ENCODE measurements around the gene TUBA1C. TPM values are rescaled to one million over a fixed set of nuclear protein-coding genes. Genes with fewer than 3 reads are reported as not detected.

TUBA1C gene
- total RNA-seq, 1 experiment from 2014 or later: 472 TPM

- BruUV-seq (replicated peaks): no TSS peak
- Mint-ChIP-seq H3K4me1 (ENCODE audit: low read depth, unreplicated experiment) (peaks cover 23% of the 10 kb centered on the region), H3K36me3 (ENCODE audit: insufficient read depth, unreplicated experiment) (peaks cover 11% of the 10 kb centered on the region), H3K27ac (ENCODE audit: unreplicated experiment) (no peak within 1 kb of the TSS), H3K9me3 (ENCODE audit: low read depth, unreplicated experiment) (no peaks in the 10 kb centered on the region), H3K27me3 (ENCODE audit: unreplicated experiment) (peaks cover 27% of the 10 kb centered on the region), H3K4me3 (ENCODE audit: low read depth, unreplicated experiment) (no peak within 1 kb of the TSS)
- CTCF ChIA-PET: interaction anchor here (1.0 kb wide), 1 partner anchor 196 kb away, joined by 5 read pairs; no protein-coding TSS in a partner anchor
- DNase-seq: no peak
- intact Hi-C loops (cut with micrococcal nuclease; ENCODE audit: unreplicated experiment): no loop called here
- TF ChIP-seq, protein P1, sequence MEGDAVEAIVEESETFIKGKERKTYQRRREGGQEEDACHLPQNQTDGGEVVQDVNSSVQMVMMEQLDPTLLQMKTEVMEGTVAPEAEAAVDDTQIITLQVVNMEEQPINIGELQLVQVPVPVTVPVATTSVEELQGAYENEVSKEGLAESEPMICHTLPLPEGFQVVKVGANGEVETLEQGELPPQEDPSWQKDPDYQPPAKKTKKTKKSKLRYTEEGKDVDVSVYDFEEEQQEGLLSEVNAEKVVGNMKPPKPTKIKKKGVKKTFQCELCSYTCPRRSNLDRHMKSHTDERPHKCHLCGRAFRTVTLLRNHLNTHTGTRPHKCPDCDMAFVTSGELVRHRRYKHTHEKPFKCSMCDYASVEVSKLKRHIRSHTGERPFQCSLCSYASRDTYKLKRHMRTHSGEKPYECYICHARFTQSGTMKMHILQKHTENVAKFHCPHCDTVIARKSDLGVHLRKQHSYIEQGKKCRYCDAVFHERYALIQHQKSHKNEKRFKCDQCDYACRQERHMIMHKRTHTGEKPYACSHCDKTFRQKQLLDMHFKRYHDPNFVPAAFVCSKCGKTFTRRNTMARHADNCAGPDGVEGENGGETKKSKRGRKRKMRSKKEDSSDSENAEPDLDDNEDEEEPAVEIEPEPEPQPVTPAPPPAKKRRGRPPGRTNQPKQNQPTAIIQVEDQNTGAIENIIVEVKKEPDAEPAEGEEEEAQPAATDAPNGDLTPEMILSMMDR (IDR thresholded peaks at IDR 0.05; ENCODE audit: unreplicated experiment): no peak
Observed at GRCh38 chr12:49295082-49295936, 30.4 kb downstream of the TUBA1C start, which contains the start of gene PRPH. Gene PRPH, plus strand, starts transcription at chr12:49295147. Its CDS starts 54 bp downstream, at chr12:49295201.

- intact Hi-C loops (cut with micrococcal nuclease; ENCODE audit: unreplicated experiment): no loop called here
- Mint-ChIP-seq H3K27me3 (ENCODE audit: unreplicated experiment) (peaks cover 24% of the 10 kb centered on the region), H3K4me1 (ENCODE audit: low read depth, unreplicated experiment) (peaks cover 23% of the 10 kb centered on the region), H3K4me3 (ENCODE audit: low read depth, unreplicated experiment) (peak overlapping the region; percentile 60), H3K27ac (ENCODE audit: unreplicated experiment) (no peak overlapping the region), H3K9me3 (ENCODE audit: low read depth, unreplicated experiment) (no peaks in the 10 kb centered on the region), H3K36me3 (ENCODE audit: insufficient read depth, unreplicated experiment) (peaks cover 11% of the 10 kb centered on the region)
- DNase-seq: peak; percentile 74
- CTCF ChIA-PET: interaction anchor here (1.2 to 1.6 kb wide), 5 partner anchors 27 to 219 kb away, joined by 3 to 12 read pairs (median 7); partner anchors contain the start of gene TROAP
- TF ChIP-seq, protein P1 (IDR thresholded peaks at IDR 0.05; ENCODE audit: unreplicated experiment): peak; percentile 83
- BruUV-seq (replicated peaks): no TSS peak
Observed at GRCh38 chr12:49296034-49296835, 31.4 kb downstream of the TUBA1C start.

DNA sequence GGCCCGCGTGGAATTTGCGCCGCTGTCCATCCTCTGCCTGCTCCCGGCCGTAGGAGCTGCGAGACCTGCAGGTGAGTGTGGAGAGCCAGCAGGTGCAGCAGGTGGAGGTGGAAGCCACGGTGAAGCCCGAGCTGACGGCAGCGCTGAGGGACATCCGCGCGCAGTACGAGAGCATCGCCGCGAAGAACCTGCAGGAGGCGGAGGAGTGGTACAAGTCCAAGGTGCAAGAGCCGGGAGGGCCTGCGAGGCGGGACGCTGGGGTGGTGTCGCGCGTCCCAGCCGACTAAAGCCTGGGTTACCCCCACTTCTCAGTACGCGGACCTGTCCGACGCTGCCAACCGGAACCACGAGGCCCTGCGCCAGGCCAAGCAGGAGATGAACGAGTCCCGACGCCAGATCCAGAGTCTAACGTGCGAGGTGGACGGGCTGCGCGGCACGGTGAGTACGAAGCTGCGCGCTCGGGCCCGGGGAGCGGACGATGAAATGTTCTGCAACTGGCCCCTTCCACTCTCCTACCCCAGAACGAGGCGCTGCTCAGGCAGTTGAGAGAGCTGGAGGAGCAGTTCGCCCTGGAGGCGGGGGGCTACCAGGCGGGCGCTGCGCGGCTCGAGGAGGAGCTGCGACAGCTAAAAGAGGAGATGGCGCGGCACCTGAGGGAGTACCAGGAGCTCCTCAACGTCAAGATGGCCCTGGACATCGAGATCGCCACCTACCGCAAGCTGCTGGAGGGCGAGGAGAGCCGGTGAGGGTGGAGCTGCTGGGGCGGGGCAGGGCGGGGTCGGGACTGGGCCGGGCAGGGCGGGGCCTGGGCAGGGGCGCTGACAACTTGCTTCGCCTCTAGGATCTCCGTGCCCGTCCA lies 32.2 kb downstream of the TUBA1C start:
- peaks cover 23% of the 10 kb centered on the region for H3K4me1 Mint-ChIP-seq (ENCODE audit: low read depth, unreplicated experiment)
- intact Hi-C loops (cut with micrococcal nuclease; ENCODE audit: unreplicated experiment): no loop called here
- H3K27ac Mint-ChIP-seq (ENCODE audit: unreplicated experiment): no peak overlapping the region
- H3K9me3 Mint-ChIP-seq (ENCODE audit: low read depth, unreplicated experiment): no peaks in the 10 kb centered on the region
- H3K27me3 Mint-ChIP-seq (ENCODE audit: unreplicated experiment): peaks cover 16% of the 10 kb centered on the region
- BruUV-seq (replicated peaks): no TSS peak
- TF ChIP-seq, protein P1 (IDR thresholded peaks at IDR 0.05; ENCODE audit: unreplicated experiment): peak; percentile 13
- peak; percentile 69 for DNase-seq
- peaks cover 11% of the 10 kb centered on the region for H3K36me3 Mint-ChIP-seq (ENCODE audit: insufficient read depth, unreplicated experiment)
- H3K4me3 Mint-ChIP-seq (ENCODE audit: low read depth, unreplicated experiment): peak overlapping the region; percentile 60
- CTCF ChIA-PET: interaction anchor here (0.6 to 1.8 kb wide), 12 partner anchors 8 to 257 kb away, joined by 3 to 12 read pairs (median 6); partner anchors contain the start of genes C1QL4, DNAJC22 and TROAP

Measured in Calu3 (cell line).